K562 (cell line): ENCODE data around the gene IL20. TPM values are rescaled to one million over a fixed set of nuclear protein-coding genes. Genes with fewer than 3 reads are reported as not detected.

Experiments
- FOXJ3 ChIP-seq: sonication (generic); formaldehyde crosslinking; IDR thresholded peaks from 2 replicates; pipeline ENCODE4 v1.4.0; 2020; ENCODE audit warnings: mild to moderate bottlenecking, missing genetic modification reagents
- REST ChIP-seq, 2 experiments: fragments of 450-650 bp; formaldehyde crosslinking in 1 of 2; IDR thresholded peaks; 2 replicates each; pipeline versions ENCODE4 v1.4.0 to v1.6.1; 2014 to 2020; ENCODE audit warnings: mild to moderate bottlenecking in 2 of 2, borderline replicate concordance in 1 of 2, low read depth in 1 of 2
- THAP7 ChIP-seq: fragments of 250-450 bp; sonication (Bioruptor Pico); IDR thresholded peaks from 2 replicates; pipeline ENCODE4 v1.5.0; 2021
- polyA plus RNA-seq, 8 experiments: library from polyadenylated mRNA; depleted of rRNA in 4 of 8; stranded (reverse) in 5 of 8; unstranded in 3 of 8; fragments of >200 nt; fragmentation: Nextera tagmentation in 2 of 8; fragmentation: Illumina TruSeq in 1 of 8; extraction: Ambion mirVana in 2 of 8; extraction: Trizol in 1 of 8; gene quantifications; 2 replicates each; pipeline versions ENCODE4 v1.2.1 to v1.2.3, GENCODE V29; 2011 to 2014; ENCODE audit warnings: inconsistent platforms in 1 of 8, missing spikeins in 1 of 8
- total RNA-seq, 7 experiments: library from RNA; depleted of rRNA in 6 of 7; stranded (reverse); fragments of >200 nt in 6 of 7; fragmentation: Illumina TruSeq in 2 of 7; extraction: Trizol in 2 of 7; gene quantifications; 2 replicates each; pipeline versions ENCODE4 v1.2.1 to v1.2.3, GENCODE V29; 2011 to 2021; ENCODE audit warnings: low replicate concordance in 1 of 7

The IL20 gene
- total and polyA plus RNA-seq, 9 of the 15 experiments (the other 6 are each of a cell fraction or from before 2014, with no cell fraction given), result not detected

GRCh38 chr1:206904423-206905142 lies 39.2 kb downstream of the IL20 start (continued):
- TF ChIP-seq REST (IDR thresholded peaks at IDR 0.05; ENCODE audit: borderline replicate concordance) (no peak), REST (CRISPR knock-in tag; IDR thresholded peaks at IDR 0.05; ENCODE audit: low read depth) (no peak), THAP7 (no peak), FOXJ3 (CRISPR knock-in tag) (no peak)
